NCI-H2171 (cell line): ENCODE data around the gene CEACAM7.

Experiments
- DNase-seq: peaks from one replicate; lab custom pipeline; 2025; lab: John Stamatoyannopoulos, UW

CEACAM7 gene

DNA sequence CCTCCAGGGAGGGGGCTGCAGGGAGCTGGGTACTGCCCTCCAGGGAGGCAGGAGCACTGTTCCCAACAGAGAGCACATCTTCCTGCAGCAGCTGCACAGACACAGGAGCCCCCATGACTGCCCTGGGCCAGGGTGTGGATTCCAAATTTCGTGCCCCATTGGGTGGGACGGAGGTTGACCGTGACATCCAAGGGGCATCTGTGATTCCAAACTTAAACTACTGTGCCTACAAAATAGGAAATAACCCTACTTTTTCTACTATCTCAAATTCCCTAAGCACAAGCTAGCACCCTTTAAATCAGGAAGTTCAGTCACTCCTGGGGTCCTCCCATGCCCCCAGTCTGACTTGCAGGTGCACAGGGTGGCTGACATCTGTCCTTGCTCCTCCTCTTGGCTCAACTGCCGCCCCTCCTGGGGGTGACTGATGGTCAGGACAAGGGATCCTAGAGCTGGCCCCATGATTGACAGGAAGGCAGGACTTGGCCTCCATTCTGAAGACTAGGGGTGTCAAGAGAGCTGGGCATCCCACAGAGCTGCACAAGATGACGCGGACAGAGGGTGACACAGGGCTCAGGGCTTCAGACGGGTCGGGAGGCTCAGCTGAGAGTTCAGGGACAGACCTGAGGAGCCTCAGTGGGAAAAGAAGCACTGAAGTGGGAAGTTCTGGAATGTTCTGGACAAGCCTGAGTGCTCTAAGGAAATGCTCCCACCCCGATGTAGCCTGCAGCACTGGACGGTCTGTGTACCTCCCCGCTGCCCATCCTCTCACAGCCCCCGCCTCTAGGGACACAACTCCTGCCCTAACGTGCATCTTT lies 12.5 kb upstream of the CEACAM7 start:
- DNase-seq = no peak

DNA sequence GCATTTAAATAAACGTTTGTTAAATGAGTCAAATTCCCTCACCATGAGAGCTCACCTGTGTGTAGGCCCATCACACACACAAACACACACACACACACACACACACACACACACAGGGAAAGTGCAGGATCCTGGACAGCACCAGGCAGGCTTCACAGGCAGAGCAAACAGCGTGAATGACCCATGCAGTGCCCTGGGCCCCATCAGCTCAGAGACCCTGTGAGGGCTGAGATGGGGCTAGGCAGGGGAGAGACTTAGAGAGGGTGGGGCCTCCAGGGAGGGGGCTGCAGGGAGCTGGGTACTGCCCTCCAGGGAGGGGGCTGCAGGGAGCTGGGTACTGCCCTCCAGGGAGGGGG lies 11.9 kb upstream of the CEACAM7 start:
- no peak for DNase-seq

GRCh38 chr19:41699231-41699967 lies 11.3 kb upstream of the CEACAM7 start:
- DNase-seq = no peak

DNA sequence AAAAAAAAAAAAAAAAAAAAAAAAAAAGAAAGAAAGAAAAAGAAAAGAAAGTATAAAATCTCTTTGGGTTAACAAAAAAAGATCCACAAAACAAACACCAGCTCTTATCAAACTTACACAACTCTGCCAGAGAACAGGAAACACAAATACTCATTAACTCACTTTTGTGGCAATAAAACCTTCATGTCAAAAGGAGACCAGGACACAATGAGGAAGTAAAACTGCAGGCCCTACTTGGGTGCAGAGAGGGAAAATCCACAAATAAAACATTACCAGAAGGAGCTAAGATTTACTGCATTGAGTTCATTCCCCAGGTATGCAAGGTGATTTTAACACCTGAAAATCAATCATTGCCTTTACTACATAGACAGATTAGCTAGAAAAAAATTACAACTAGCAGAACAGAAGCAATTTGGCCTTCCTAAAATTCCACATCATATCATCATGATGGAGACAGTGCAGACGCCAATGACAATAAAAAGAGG lies 10.7 kb upstream of the CEACAM7 start:
- DNase-seq = no peak

- no peak for DNase-seq
These were observed 9.3 kb upstream of the CEACAM7 start for GRCh38 chr19:41697198-41697855.

GRCh38 chr19:41696402-41697197 lies 8.5 kb upstream of the CEACAM7 start:
- DNase-seq = no peak

GRCh38 chr19:41695745-41696144 lies 7.7 kb upstream of the CEACAM7 start:
- DNase-seq = no peak

DNA sequence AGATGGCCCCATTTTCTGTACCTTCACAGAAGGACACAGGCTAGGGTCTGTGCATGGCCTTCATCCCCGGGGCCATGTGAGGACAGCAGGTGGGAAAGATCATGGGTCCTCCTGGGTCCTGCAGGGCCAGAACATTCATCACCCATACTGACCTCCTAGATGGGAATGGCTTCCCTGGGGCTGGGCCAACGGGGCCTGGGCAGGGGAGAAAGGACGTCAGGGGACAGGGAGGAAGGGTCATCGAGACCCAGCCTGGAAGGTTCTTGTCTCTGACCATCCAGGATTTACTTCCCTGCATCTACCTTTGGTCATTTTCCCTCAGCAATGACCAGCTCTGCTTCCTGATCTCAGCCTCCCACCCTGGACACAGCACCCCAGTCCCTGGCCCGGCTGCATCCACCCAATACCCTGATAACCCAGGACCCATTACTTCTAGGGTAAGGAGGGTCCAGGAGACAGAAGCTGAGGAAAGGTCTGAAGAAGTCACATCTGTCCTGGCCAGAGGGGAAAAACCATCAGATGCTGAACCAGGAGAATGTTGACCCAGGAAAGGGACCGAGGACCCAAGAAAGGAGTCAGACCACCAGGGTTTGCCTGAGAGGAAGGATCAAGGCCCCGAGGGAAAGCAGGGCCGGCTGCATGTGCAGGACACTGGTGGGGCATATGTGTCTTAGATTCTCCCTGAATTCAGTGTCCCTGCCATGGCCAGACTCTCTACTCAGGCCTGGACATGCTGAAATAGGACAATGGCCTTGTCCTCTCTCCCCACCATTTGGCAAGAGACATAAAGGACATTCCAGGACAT lies 7.0 kb upstream of the CEACAM7 start:
- DNase-seq = no peak

GRCh38 chr19:41694196-41694595 lies 6.1 kb upstream of the CEACAM7 start:
- no peak for DNase-seq

GRCh38 chr19:41691268-41691970 lies 3.3 kb upstream of the CEACAM7 start:
- DNase-seq = no peak

- no peak for DNase-seq
These were observed 2.7 kb upstream of the CEACAM7 start for GRCh38 chr19:41690801-41691065.

GRCh38 chr19:41689993-41690800 lies 2.1 kb upstream of the CEACAM7 start:
- no peak for DNase-seq

- no peak for DNase-seq
These were observed 617 bp upstream of the CEACAM7 start for GRCh38 chr19:41688687-41689086.

DNA sequence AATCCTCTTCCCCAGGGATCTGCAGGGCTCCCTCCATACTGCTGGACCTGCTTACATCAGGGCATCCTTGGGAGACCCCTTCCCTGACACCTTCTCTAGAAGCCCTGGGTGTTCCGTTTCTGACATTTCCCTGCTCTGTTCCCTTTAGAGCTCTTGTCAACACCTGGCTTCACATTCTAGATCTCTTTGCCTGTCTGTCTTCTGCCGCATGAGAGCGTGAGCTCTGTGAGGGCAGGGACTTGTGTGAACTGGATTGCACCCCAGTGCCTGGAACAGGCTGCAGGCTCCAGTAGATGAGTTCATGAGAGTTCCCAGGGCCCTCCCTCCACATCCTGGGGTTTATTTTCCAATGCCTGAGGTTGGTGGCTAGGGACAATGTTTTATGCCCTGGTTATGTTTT lies 651 bp downstream of the CEACAM7 start:
- no peak for DNase-seq

GRCh38 chr19:41682437-41682836 lies 5.6 kb downstream of the CEACAM7 start:
- no peak for DNase-seq

DNA sequence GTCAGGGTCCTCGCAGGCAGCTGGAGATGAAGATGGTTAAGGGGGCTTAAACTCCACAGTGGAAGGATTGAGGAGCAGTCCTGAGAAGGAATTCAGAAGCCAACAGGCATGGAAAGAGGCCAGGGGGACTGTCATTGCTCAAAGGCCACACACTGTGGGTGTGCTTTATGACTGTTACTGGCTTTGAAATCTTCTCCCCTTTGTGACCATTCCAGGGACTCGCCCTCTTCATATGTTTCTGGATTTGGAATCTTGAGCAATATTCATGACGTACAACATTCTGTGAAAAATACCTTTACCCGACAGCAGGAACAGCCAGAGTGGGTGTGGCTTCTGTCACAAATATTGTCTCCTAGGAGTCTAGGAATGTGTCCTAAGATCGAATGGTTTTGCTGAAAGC lies 16.6 kb downstream of the CEACAM7 start:
- DNase-seq = no peak

- no peak for DNase-seq
These were observed 17.3 kb downstream of the CEACAM7 start for GRCh38 chr19:41670755-41671154.

- DNase-seq = no peak
These were observed 19.8 kb downstream of the CEACAM7 start for GRCh38 chr19:41668315-41668714.

- DNase-seq = no peak
These were observed 22.0 kb downstream of the CEACAM7 start for GRCh38 chr19:41666075-41666474.

GRCh38 chr19:41657157-41657556 lies 30.9 kb downstream of the CEACAM7 start:
- no peak for DNase-seq
